Measurements from ENCODE around the gene SLC39A2. TPM values are rescaled to one million over a fixed set of nuclear protein-coding genes. Genes with fewer than 3 reads are reported as not detected.

The SLC39A2 gene
- total and polyA plus RNA-seq, 4 donors, result 0.05 to 0.08 TPM; not detected in 2

- Histone ChIP-seq H3K9me3 (ENCODE audit: control insufficient read depth in 4 of 4, low read length in 3 of 4) (no peaks in the 10 kb centered on the region), H3K27me3 (ENCODE audit: control insufficient read depth in 4 of 4, insufficient read depth in 4 of 4, low read length in 3 of 4) (no peaks in the 10 kb centered on the region), H3K4me1 (ENCODE audit: control insufficient read depth in 4 of 4, insufficient read depth in 4 of 4, low read length in 3 of 4) (peaks cover 23 to 86% (median 65%) of the 10 kb centered on the region in 4 donors), H3K27ac (ENCODE audit: low read depth in 1 of 2, low read length in 2 of 2) (peak overlapping the region; percentile 84 to 86), H3K9ac (ENCODE audit: low read depth in 1 of 2, low read length in 2 of 2) (no peak overlapping the region), H3K36me3 (ENCODE audit: control insufficient read depth in 4 of 4, insufficient read depth in 3 of 4, low read depth in 1 of 4, low read length in 3 of 4) (no peaks in the 10 kb centered on the region), H3K4me3 (ENCODE audit: low read depth in 1 of 3, low read length in 3 of 3) (no peak overlapping the region)
- 33% methylated on average over 8 of the region's 8 CpGs for WGBS
- peak; percentile 79 for TF ChIP-seq MAX (IDR thresholded peaks at IDR 0.05)
- TF ChIP-seq JUND (IDR thresholded peaks at IDR 0.05), result peak in 1 of 2 donors; percentile 29
- TF ChIP-seq SP1 (IDR thresholded peaks at IDR 0.05), result peak; percentile 47
- TF ChIP-seq ATF3 (IDR thresholded peaks at IDR 0.05), result no peak
- TF ChIP-seq RXRA (IDR thresholded peaks at IDR 0.05), result peak; percentile 53 to 74
- TF ChIP-seq HNF4A (conservative IDR thresholded peaks at IDR 0.05), result peak in 1 of 2 donors; percentile 12
- TF ChIP-seq, protein P1, sequence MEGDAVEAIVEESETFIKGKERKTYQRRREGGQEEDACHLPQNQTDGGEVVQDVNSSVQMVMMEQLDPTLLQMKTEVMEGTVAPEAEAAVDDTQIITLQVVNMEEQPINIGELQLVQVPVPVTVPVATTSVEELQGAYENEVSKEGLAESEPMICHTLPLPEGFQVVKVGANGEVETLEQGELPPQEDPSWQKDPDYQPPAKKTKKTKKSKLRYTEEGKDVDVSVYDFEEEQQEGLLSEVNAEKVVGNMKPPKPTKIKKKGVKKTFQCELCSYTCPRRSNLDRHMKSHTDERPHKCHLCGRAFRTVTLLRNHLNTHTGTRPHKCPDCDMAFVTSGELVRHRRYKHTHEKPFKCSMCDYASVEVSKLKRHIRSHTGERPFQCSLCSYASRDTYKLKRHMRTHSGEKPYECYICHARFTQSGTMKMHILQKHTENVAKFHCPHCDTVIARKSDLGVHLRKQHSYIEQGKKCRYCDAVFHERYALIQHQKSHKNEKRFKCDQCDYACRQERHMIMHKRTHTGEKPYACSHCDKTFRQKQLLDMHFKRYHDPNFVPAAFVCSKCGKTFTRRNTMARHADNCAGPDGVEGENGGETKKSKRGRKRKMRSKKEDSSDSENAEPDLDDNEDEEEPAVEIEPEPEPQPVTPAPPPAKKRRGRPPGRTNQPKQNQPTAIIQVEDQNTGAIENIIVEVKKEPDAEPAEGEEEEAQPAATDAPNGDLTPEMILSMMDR (IDR thresholded peaks at IDR 0.05; ENCODE audit: low read depth, low read length, missing input control), result no peak
- peak in 1 of 2 donors; percentile 20 for TF ChIP-seq RAD21 (IDR thresholded peaks at IDR 0.05)
- DNase-seq (ENCODE audit: low spot score), result no peak
Observed at GRCh38 chr14:21042918-21043317, 43.8 kb downstream of the SLC39A2 start.

GRCh38 chr14:21043387-21043973 lies 44.4 kb downstream of the SLC39A2 start:
- Histone ChIP-seq H3K9me3 (ENCODE audit: control insufficient read depth in 4 of 4, low read length in 3 of 4) (no peaks in the 10 kb centered on the region), H3K27ac (ENCODE audit: low read depth in 1 of 2, low read length in 2 of 2) (peak overlapping the region; percentile 84 to 86), H3K9ac (ENCODE audit: low read depth in 1 of 2, low read length in 2 of 2) (no peak overlapping the region), H3K4me3 (ENCODE audit: low read depth in 1 of 3, low read length in 3 of 3) (peak overlapping the region in 1 of 3 donors; percentile 23), H3K4me1 (ENCODE audit: control insufficient read depth in 4 of 4, insufficient read depth in 4 of 4, low read length in 3 of 4) (peaks cover 26 to 86% (median 66%) of the 10 kb centered on the region in 4 donors), H3K27me3 (ENCODE audit: control insufficient read depth in 4 of 4, insufficient read depth in 4 of 4, low read length in 3 of 4) (no peaks in the 10 kb centered on the region), H3K36me3 (ENCODE audit: control insufficient read depth in 4 of 4, insufficient read depth in 3 of 4, low read depth in 1 of 4, low read length in 3 of 4) (no peaks in the 10 kb centered on the region)
- TF ChIP-seq, protein P1 (IDR thresholded peaks at IDR 0.05; ENCODE audit: low read depth, low read length, missing input control), result no peak
- peak in 1 of 2 donors; percentile 24 for TF ChIP-seq HNF4A (conservative IDR thresholded peaks at IDR 0.05)
- WGBS, result 20% methylated on average over 2 of the region's 2 CpGs
- DNase-seq (ENCODE audit: low spot score), result no peak

GRCh38 chr14:21043974-21044618 lies 45.0 kb downstream of the SLC39A2 start:
- H3K9me3 ChIP-seq (ENCODE audit: control insufficient read depth in 4 of 4, low read length in 3 of 4), result no peaks in the 10 kb centered on the region
- peaks cover 27 to 86% (median 67%) of the 10 kb centered on the region in 4 donors for H3K4me1 ChIP-seq (ENCODE audit: control insufficient read depth in 4 of 4, insufficient read depth in 4 of 4, low read length in 3 of 4)
- H3K9ac ChIP-seq (ENCODE audit: low read depth in 1 of 2, low read length in 2 of 2), result peak overlapping the region in 1 of 2 donors; percentile 6
- 19% methylated on average over 6 of the region's 6 CpGs for WGBS
- H3K36me3 ChIP-seq (ENCODE audit: control insufficient read depth in 4 of 4, insufficient read depth in 3 of 4, low read depth in 1 of 4, low read length in 3 of 4), result no peaks in the 10 kb centered on the region
- no peak overlapping the region for H3K4me3 ChIP-seq (ENCODE audit: low read depth in 1 of 3, low read length in 3 of 3)
- no peaks in the 10 kb centered on the region for H3K27me3 ChIP-seq (ENCODE audit: control insufficient read depth in 4 of 4, insufficient read depth in 4 of 4, low read length in 3 of 4)
- peak overlapping the region; percentile 84 to 86 for H3K27ac ChIP-seq (ENCODE audit: low read depth in 1 of 2, low read length in 2 of 2)
- DNase-seq (ENCODE audit: low spot score), result no peak
- TF ChIP-seq GABPA (IDR thresholded peaks at IDR 0.05 in 1 of 2, conservative IDR thresholded peaks at IDR 0.05 in 1 of 2), result peak in 1 of 2 donors; percentile 57
- peak; percentile 60 to 86 for TF ChIP-seq JUND (IDR thresholded peaks at IDR 0.05)
- peak in 1 of 2 donors; percentile 64 for TF ChIP-seq EGR1 (IDR thresholded peaks at IDR 0.05; ENCODE audit: low read depth in 2 of 2)
- TF ChIP-seq FOXA1 (IDR thresholded peaks at IDR 0.05), result peak; percentile 44
- TF ChIP-seq ATF3 (IDR thresholded peaks at IDR 0.05), result peak; percentile 59
- TF ChIP-seq, protein P1 (IDR thresholded peaks at IDR 0.05; ENCODE audit: low read depth, low read length, missing input control), result no peak
- peak; percentile 49 for TF ChIP-seq NR2F2 (IDR thresholded peaks at IDR 0.05)
- no peak for TF ChIP-seq TAF1 (conservative IDR thresholded peaks at IDR 0.05)

All from liver (tissue), 9 donors.